Uterus (tissue), 4 donors: Measurements from ENCODE around the gene MLLT10. TPM values are rescaled to one million over a fixed set of nuclear protein-coding genes. Genes with fewer than 3 reads are reported as not detected.

Experiments used
- DNase-seq, 2 donors: peaks; one replicate each; pipeline ENCODE4 v3.0.0-alpha.2; 2019 to 2020
- H3K27ac ChIP-seq, 2 donors: fragments of 200-600 bp; sonication (generic); 1 replicate in 1 of 2; 2 replicates in 1 of 2; pipeline ENCODE4 v1.5.1; 2016 to 2018
- H3K27me3 ChIP-seq, 2 donors: fragments of 200-600 bp; sonication (generic); one replicate each; pipeline ENCODE4 v1.5.1; 2018 to 2019; ENCODE audit warnings: control low read depth in 1 of 2
- H3K36me3 ChIP-seq, 2 donors: fragments of 200-600 bp; sonication (generic); one replicate each; pipeline ENCODE4 v1.5.1; 2019; ENCODE audit warnings: control low read depth in 1 of 2
- H3K4me1 ChIP-seq, 2 donors: fragments of 200-600 bp; sonication (generic); one replicate each; pipeline ENCODE4 v1.5.1; 2018 to 2019; ENCODE audit warnings: control low read depth in 1 of 2
- H3K4me3 ChIP-seq, 2 donors: fragments of 200-600 bp; sonication (generic); 1 replicate in 1 of 2; 2 replicates in 1 of 2; pipeline ENCODE4 v1.5.1; 2018 to 2019; ENCODE audit warnings: mild to moderate bottlenecking in 1 of 2
- H3K9me3 ChIP-seq, 2 donors: fragments of 200-600 bp; sonication (generic); one replicate each; pipeline ENCODE4 v1.5.1; 2019; ENCODE audit warnings: control low read depth in 1 of 2
- POLR2A ChIP-seq, 2 donors: fragments of 450-650 bp; IDR thresholded peaks; one replicate each; pipeline ENCODE4 v1.6.1; 2016; ENCODE audit warnings: antibody characterized with exemption in 2 of 2, mild to moderate bottlenecking in 1 of 2, moderate library complexity in 1 of 2
- intact Hi-C: fragments of 100-400 bp; cut with DNase I; formaldehyde crosslinking; loops from one replicate; pipeline ENCODE4 v1.15.1; 2023; ENCODE audit warnings: low total_unique reads
- total RNA-seq, 4 donors: library from RNA; depleted of rRNA in 3 of 4; stranded (reverse); fragments of >200 nt in 3 of 4; gene quantifications; one replicate each; pipeline versions ENCODE4 v1.1.0 to v1.2.4, GENCODE V29; 2014 to 2023
- TF ChIP-seq, protein P1 (sequence below), 4 experiments: fragments of 200-600 bp in 2 of 4; fragments of 450-650 bp in 2 of 4; sonication (generic) in 2 of 4; IDR thresholded peaks; one replicate each; pipeline ENCODE4 v1.5.1; 2016 to 2019; ENCODE audit warnings: antibody characterized with exemption in 4 of 4, mild to moderate bottlenecking in 2 of 4, moderate library complexity in 1 of 4
- donor health status: DM: yes; HTN: yes; CAD: no.

Gene MLLT10
- total RNA-seq, 4 donors from 2014 or later: 34.1 to 71.2 (median 59.8) TPM

DNA sequence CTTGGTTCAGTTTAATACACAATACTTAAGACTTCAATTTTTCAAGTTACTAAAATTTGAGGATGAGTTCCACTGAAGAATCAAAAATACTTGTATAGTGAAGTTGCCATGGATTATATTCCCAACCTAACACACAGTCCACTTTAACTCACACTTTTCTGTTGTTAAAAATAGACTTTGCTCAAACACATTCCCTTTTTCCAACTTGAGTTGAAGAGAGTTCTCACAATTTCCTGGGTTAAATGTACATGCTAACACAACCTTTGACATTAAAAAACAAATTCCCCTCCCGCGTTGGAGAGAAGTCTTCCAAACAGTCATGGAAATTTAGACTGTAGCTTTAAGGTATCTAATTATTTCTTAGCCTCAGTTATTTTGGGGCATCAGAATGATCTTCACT, 35.7 kb upstream of the MLLT10 start:
- Histone ChIP-seq H3K4me1 (peaks cover 0 to 8% of the 10 kb centered on the region in 2 donors), H3K36me3 (no peaks in the 10 kb centered on the region), H3K27me3 (no peaks in the 10 kb centered on the region), H3K27ac (no peak overlapping the region), H3K4me3 (no peak overlapping the region), H3K9me3 (no peaks in the 10 kb centered on the region)
- TF ChIP-seq, protein P1, sequence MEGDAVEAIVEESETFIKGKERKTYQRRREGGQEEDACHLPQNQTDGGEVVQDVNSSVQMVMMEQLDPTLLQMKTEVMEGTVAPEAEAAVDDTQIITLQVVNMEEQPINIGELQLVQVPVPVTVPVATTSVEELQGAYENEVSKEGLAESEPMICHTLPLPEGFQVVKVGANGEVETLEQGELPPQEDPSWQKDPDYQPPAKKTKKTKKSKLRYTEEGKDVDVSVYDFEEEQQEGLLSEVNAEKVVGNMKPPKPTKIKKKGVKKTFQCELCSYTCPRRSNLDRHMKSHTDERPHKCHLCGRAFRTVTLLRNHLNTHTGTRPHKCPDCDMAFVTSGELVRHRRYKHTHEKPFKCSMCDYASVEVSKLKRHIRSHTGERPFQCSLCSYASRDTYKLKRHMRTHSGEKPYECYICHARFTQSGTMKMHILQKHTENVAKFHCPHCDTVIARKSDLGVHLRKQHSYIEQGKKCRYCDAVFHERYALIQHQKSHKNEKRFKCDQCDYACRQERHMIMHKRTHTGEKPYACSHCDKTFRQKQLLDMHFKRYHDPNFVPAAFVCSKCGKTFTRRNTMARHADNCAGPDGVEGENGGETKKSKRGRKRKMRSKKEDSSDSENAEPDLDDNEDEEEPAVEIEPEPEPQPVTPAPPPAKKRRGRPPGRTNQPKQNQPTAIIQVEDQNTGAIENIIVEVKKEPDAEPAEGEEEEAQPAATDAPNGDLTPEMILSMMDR (IDR thresholded peaks at IDR 0.05): no peak
- no peak for TF ChIP-seq POLR2A (IDR thresholded peaks at IDR 0.05)
- intact Hi-C loops: loop anchor here (10.0 kb wide), 1 partner anchor 826 kb away; the partner anchor contains the start of gene BMI1
- no peak for DNase-seq

DNA sequence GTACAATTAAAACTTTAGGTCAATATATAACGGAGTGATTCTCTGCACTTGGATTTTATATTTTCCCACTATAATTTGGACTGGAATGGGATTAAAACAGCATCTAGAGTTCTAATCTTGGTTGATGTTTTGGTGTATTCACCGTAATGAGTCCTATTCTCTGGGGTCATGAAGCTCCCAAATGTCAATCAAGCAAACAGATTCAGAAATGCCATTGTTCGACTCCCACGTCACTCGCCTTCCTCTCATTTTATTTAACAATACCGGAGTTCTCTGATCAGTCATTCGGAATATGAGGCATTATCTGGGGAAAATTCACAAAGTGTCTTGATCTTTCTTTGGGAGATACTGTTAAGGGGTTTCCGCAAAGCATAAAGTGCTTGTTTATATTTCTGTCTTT, 35.0 kb upstream of the MLLT10 start:
- H3K9me3 ChIP-seq: no peaks in the 10 kb centered on the region
- TF ChIP-seq, protein P1 (IDR thresholded peaks at IDR 0.05): no peak
- no peak for TF ChIP-seq POLR2A (IDR thresholded peaks at IDR 0.05)
- no peak overlapping the region for H3K27ac ChIP-seq
- no peak for DNase-seq
- H3K4me3 ChIP-seq: no peak overlapping the region
- intact Hi-C loops: loop anchor here (10.0 kb wide), 1 partner anchor 826 kb away; the partner anchor contains the start of gene BMI1
- no peaks in the 10 kb centered on the region for H3K36me3 ChIP-seq
- H3K4me1 ChIP-seq: peaks cover 0 to 8% of the 10 kb centered on the region in 2 donors
- H3K27me3 ChIP-seq: no peaks in the 10 kb centered on the region

DNA sequence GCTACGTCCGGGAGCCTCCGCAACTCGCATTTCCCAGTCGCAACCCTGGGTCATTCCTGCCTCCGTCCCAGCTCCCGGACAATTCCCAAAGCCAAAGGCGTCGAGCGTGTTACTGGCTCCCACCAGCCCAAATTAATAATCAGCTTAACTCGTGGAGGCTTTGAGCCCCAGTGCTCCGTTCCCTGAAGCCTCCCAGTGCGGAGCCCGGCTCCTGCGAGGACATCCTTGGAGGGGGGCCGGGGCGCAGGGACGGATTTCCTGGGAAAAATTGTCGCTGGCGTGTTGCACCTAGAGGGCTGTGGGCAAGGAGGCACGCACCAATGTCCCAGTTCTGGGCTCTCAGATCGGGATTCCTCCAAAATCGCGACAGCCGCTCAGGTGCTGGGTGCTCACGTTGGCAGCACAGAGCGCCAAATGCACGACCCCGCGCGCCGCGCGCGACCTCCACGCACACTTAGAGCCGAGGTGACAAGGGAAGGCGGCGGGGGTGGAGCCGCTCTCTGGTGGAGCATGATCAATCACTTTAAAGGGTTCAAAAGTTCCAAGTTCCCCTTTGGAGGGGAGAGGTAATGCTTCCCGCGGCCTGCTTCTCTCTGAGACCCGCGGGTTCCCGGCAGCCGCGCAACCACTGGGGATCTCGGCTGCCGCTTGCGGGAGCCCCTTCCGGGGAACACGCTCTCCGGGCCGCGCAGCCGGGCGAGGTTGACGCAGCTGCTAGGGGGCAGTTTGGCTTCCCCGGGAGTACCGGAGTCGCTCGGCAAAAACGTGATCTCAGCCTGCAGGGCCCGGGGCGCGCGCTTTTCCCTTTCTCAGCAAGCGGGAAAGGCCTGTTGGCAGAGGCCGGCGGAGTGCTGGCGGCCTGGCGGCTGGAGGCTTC, 34.1 kb upstream of the MLLT10 start:
- TF ChIP-seq POLR2A (IDR thresholded peaks at IDR 0.05): no peak
- TF ChIP-seq, protein P1 (IDR thresholded peaks at IDR 0.05): no peak
- Histone ChIP-seq H3K36me3 (no peaks in the 10 kb centered on the region), H3K27me3 (no peaks in the 10 kb centered on the region), H3K4me1 (peaks cover 0 to 5% of the 10 kb centered on the region in 2 donors), H3K27ac (no peak overlapping the region), H3K9me3 (no peaks in the 10 kb centered on the region), H3K4me3 (no peak overlapping the region)
- intact Hi-C loops: loop anchor here (5.0 to 10.0 kb wide), 2 partner anchors 237 to 825 kb away; partner anchors contain the start of gene BMI1
- no peak for DNase-seq

GRCh38 chr10:21500578-21500910, 33.5 kb upstream of the MLLT10 start:
- no peak overlapping the region for H3K27ac ChIP-seq
- intact Hi-C loops: loop anchor here (5.0 kb wide), 1 partner anchor 237 kb away; no protein-coding TSS in a partner anchor
- H3K36me3 ChIP-seq: no peaks in the 10 kb centered on the region
- no peaks in the 10 kb centered on the region for H3K9me3 ChIP-seq
- no peak overlapping the region for H3K4me3 ChIP-seq
- no peaks in the 10 kb centered on the region for H3K27me3 ChIP-seq
- no peak for TF ChIP-seq POLR2A (IDR thresholded peaks at IDR 0.05)
- TF ChIP-seq, protein P1 (IDR thresholded peaks at IDR 0.05): no peak
- H3K4me1 ChIP-seq: no peaks in the 10 kb centered on the region
- no peak for DNase-seq

DNA sequence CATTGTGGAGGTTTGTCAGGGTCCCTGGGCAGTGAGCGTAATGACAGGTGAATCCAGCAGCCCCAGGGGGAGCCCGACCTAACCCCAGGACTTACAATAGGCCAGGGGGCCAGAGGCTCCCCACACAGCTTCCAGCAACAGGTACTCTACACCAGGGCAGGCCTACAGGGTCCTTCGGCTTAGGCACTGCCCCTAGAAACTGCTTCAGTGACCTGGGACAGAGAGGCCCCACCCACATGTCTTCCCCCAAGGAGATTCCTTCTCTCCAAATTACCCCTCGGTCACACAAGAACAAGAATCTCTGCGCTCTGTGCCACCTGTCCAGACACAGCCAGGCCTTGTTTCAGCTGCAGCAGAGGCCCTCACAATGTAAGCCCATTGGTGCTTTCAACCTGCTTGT, 32.9 kb upstream of the MLLT10 start:
- DNase-seq: no peak
- no peaks in the 10 kb centered on the region for H3K9me3 ChIP-seq
- H3K27me3 ChIP-seq: no peaks in the 10 kb centered on the region
- intact Hi-C loops: loop anchor here (5.0 kb wide), 1 partner anchor 236 kb away; no protein-coding TSS in a partner anchor
- H3K27ac ChIP-seq: no peak overlapping the region
- H3K4me1 ChIP-seq: no peaks in the 10 kb centered on the region
- no peaks in the 10 kb centered on the region for H3K36me3 ChIP-seq
- TF ChIP-seq, protein P1 (IDR thresholded peaks at IDR 0.05): no peak
- TF ChIP-seq POLR2A (IDR thresholded peaks at IDR 0.05): no peak
- no peak overlapping the region for H3K4me3 ChIP-seq
